ENCODE results near the gene FLII. TPM values are rescaled to one million over a fixed set of nuclear protein-coding genes. Genes with fewer than 3 reads are reported as not detected.

The FLII gene
- polyA plus RNA-seq, 1 of the 3 experiments (the other 2 are of a cell fraction): 244 TPM

DNA sequence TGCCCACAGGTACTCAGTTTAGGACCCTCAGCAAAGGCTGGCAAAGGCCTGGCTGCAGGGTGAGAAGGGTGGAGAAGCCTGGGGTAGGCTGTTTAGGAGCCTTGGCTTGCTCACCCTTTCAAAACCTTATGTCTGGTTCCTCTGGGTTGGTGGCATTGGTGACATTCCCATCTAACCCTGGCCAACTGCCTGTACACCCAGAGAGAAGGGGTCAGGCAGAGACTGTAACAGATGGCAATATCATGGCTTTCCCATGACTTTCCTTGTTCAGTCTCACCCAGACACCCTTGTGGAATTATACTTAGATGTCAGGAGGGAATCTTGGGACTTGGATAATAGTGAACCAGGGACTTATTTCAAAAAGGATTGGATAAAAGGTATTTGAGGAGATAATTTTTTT lies 51.6 kb downstream of the FLII start:
- DNase-seq: no peak
- Histone ChIP-seq H3K4me1 (ENCODE audit: control insufficient read depth in 1 of 2, insufficient read depth in 2 of 2, low read depth in 1 of 2, low read length in 1 of 2) (peaks cover 0 to 9% of the 10 kb centered on the region in 2 experiments; a peak in 1 of 4 replicates), H3K9me3 (no peaks in the 10 kb centered on the region), H4K20me1 (ENCODE audit: insufficient read depth) (peaks cover 42% of the 10 kb centered on the region), H3K4me3 (ENCODE audit: low read depth in 2 of 2, low read length in 1 of 2) (no peak overlapping the region), H3K9ac (no peak overlapping the region), H3K27ac (ENCODE audit: low read depth in 2 of 2, low read length in 1 of 2) (no peak overlapping the region), H3K4me2 (no peak overlapping the region), H3K36me3 (replicated peaks in 1 of 2; ENCODE audit: control insufficient read depth in 1 of 2, insufficient read depth in 2 of 2, low read length in 1 of 2) (peaks cover 20 to 45% of the 10 kb centered on the region in 2 experiments), H3K27me3 (ENCODE audit: insufficient read depth) (no peaks in the 10 kb centered on the region), H3K79me2 (ENCODE audit: insufficient read depth) (peaks cover 40% of the 10 kb centered on the region), H3K9me2 (no peaks in the 10 kb centered on the region), H3F3A (replicated peaks; ENCODE audit: insufficient read depth) (no peaks in the 10 kb centered on the region), H2AFZ (ENCODE audit: low read depth) (no peak overlapping the region)
- CTCF ChIA-PET: interaction anchor here (2.2 to 6.4 kb wide), 2 partner anchors 11 to 15 kb away, joined by 8 to 41 read pairs; no protein-coding TSS in a partner anchor
- no peak for TF ChIP-seq TCF12 (IDR thresholded peaks at IDR 0.05)
- TF ChIP-seq, protein P1, sequence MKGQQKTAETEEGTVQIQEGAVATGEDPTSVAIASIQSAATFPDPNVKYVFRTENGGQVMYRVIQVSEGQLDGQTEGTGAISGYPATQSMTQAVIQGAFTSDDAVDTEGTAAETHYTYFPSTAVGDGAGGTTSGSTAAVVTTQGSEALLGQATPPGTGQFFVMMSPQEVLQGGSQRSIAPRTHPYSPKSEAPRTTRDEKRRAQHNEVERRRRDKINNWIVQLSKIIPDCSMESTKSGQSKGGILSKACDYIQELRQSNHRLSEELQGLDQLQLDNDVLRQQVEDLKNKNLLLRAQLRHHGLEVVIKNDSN (IDR thresholded peaks at IDR 0.05; ENCODE audit: borderline replicate concordance, low read depth): no peak
- no peak for TF ChIP-seq SMC3 (IDR thresholded peaks at IDR 0.05; ENCODE audit: low read depth, low read length)
- TF ChIP-seq, protein P2, sequence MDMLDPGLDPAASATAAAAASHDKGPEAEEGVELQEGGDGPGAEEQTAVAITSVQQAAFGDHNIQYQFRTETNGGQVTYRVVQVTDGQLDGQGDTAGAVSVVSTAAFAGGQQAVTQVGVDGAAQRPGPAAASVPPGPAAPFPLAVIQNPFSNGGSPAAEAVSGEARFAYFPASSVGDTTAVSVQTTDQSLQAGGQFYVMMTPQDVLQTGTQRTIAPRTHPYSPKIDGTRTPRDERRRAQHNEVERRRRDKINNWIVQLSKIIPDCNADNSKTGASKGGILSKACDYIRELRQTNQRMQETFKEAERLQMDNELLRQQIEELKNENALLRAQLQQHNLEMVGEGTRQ (IDR thresholded peaks at IDR 0.05; ENCODE audit: borderline replicate concordance, low read depth, low read length): no peak
- no peak for TF ChIP-seq CHD2 (IDR thresholded peaks at IDR 0.05; ENCODE audit: low read length, partially characterized antibody)
- no peak for TF ChIP-seq RAD21 (IDR thresholded peaks at IDR 0.05; ENCODE audit: low read length)
- TF ChIP-seq ELF1 (IDR thresholded peaks at IDR 0.05): no peak
- TF ChIP-seq, protein P3, sequence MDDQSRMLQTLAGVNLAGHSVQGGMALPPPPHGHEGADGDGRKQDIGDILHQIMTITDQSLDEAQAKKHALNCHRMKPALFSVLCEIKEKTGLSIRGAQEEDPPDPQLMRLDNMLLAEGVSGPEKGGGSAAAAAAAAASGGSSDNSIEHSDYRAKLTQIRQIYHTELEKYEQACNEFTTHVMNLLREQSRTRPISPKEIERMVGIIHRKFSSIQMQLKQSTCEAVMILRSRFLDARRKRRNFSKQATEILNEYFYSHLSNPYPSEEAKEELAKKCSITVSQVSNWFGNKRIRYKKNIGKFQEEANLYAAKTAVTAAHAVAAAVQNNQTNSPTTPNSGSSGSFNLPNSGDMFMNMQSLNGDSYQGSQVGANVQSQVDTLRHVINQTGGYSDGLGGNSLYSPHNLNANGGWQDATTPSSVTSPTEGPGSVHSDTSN (IDR thresholded peaks at IDR 0.05): no peak
- no peak for TF ChIP-seq GABPA (IDR thresholded peaks at IDR 0.05; ENCODE audit: low read depth)
- no peak for TF ChIP-seq RXRA (IDR thresholded peaks at IDR 0.05; ENCODE audit: borderline replicate concordance, low read depth)
- TF ChIP-seq TAF1 (IDR thresholded peaks at IDR 0.05; ENCODE audit: borderline replicate concordance, low read depth, low read length): no peak
- no peak for TF ChIP-seq EZH2phosphoT487 (IDR thresholded peaks at IDR 0.05; ENCODE audit: borderline replicate concordance, low read depth)
- TF ChIP-seq GATA2 (CRISPR knock-in tag; IDR thresholded peaks at IDR 0.05): no peak
- no peak for TF ChIP-seq MXI1 (IDR thresholded peaks at IDR 0.05; ENCODE audit: low read depth, low read length)
- TF ChIP-seq MEF2A (IDR thresholded peaks at IDR 0.05; ENCODE audit: borderline replicate concordance, low read depth): no peak
- TF ChIP-seq FOXM1 (IDR thresholded peaks at IDR 0.05; ENCODE audit: low read depth): no peak
- POLR2A ChIA-PET: no interaction called here

DNA sequence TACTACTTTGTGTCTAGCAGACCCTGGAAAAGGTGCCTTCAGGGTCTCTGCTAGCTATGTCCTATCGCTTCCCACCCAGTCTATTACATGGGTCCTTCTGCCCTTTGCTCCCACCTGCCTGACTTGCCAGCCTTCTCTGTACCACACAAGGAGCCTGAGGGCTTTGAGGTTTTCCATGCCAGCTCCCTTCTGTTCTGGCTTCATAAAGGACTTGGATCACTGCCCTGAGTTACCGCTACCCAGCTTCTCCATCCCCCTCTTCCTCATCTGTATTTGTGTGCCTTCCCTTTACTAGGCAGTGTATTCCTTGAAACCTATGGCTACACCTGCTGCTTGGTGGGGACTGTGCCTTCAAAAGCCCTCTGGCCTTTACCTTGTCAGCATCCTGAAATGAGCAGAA lies 52.7 kb downstream of the FLII start:
- ChIA-PET POLR2A (no interaction called here), CTCF (interaction anchor here (1.3 to 6.4 kb wide), 3 partner anchors 12 to 63 kb away, joined by 4 to 41 read pairs (median 8); no protein-coding TSS in a partner anchor)
- H4K20me1 ChIP-seq (ENCODE audit: insufficient read depth): peaks cover 48% of the 10 kb centered on the region
- H3K4me3 ChIP-seq (ENCODE audit: low read depth in 2 of 2, low read length in 1 of 2): no peak overlapping the region
- H3K27me3 ChIP-seq (ENCODE audit: insufficient read depth): no peaks in the 10 kb centered on the region
- no peaks in the 10 kb centered on the region for H3K9me3 ChIP-seq
- 92% methylated on average over 2 of the region's 2 CpGs for WGBS (ENCODE audit: low lambda C conversion rate)
- H3K9ac ChIP-seq: no peak overlapping the region
- H3K4me2 ChIP-seq: no peak overlapping the region
- no peak overlapping the region for H2AFZ ChIP-seq (ENCODE audit: low read depth)
- no peak for TF ChIP-seq TAF1 (IDR thresholded peaks at IDR 0.05; ENCODE audit: borderline replicate concordance, low read depth, low read length)
- no peak for TF ChIP-seq RAD21 (IDR thresholded peaks at IDR 0.05; ENCODE audit: low read length)
- TF ChIP-seq, protein P4, sequence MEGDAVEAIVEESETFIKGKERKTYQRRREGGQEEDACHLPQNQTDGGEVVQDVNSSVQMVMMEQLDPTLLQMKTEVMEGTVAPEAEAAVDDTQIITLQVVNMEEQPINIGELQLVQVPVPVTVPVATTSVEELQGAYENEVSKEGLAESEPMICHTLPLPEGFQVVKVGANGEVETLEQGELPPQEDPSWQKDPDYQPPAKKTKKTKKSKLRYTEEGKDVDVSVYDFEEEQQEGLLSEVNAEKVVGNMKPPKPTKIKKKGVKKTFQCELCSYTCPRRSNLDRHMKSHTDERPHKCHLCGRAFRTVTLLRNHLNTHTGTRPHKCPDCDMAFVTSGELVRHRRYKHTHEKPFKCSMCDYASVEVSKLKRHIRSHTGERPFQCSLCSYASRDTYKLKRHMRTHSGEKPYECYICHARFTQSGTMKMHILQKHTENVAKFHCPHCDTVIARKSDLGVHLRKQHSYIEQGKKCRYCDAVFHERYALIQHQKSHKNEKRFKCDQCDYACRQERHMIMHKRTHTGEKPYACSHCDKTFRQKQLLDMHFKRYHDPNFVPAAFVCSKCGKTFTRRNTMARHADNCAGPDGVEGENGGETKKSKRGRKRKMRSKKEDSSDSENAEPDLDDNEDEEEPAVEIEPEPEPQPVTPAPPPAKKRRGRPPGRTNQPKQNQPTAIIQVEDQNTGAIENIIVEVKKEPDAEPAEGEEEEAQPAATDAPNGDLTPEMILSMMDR (IDR thresholded peaks at IDR 0.05): no peak
- no peak for TF ChIP-seq YY1 (IDR thresholded peaks at IDR 0.05; ENCODE audit: low read depth)
- TF ChIP-seq GABPA (IDR thresholded peaks at IDR 0.05; ENCODE audit: low read depth): no peak
- no peak for TF ChIP-seq ELF1 (IDR thresholded peaks at IDR 0.05)
- TF ChIP-seq RXRA (IDR thresholded peaks at IDR 0.05; ENCODE audit: borderline replicate concordance, low read depth): no peak
- no peak for TF ChIP-seq POLR2AphosphoS5 (IDR thresholded peaks at IDR 0.05; ENCODE audit: low read depth, low read length)
- TF ChIP-seq MEF2A (IDR thresholded peaks at IDR 0.05; ENCODE audit: borderline replicate concordance, low read depth): no peak
- TF ChIP-seq EZH2phosphoT487 (IDR thresholded peaks at IDR 0.05; ENCODE audit: borderline replicate concordance, low read depth): no peak
- TF ChIP-seq, protein P1 (IDR thresholded peaks at IDR 0.05; ENCODE audit: borderline replicate concordance, low read depth): no peak
- no peak for TF ChIP-seq SMC3 (IDR thresholded peaks at IDR 0.05; ENCODE audit: low read depth, low read length)
- TF ChIP-seq, protein P3 (IDR thresholded peaks at IDR 0.05): no peak
- TF ChIP-seq NRF1 (IDR thresholded peaks at IDR 0.05; ENCODE audit: low read depth, low read length): no peak
- H3K27ac ChIP-seq (ENCODE audit: low read depth in 2 of 2, low read length in 1 of 2): no peak overlapping the region; a peak in 1 of 4 replicates
- no peak for DNase-seq
- no peaks in the 10 kb centered on the region for H3F3A ChIP-seq (replicated peaks; ENCODE audit: insufficient read depth)
- no peaks in the 10 kb centered on the region for H3K9me2 ChIP-seq
- H3K36me3 ChIP-seq (replicated peaks in 1 of 2; ENCODE audit: control insufficient read depth in 1 of 2, insufficient read depth in 2 of 2, low read length in 1 of 2): peaks cover 19 to 44% of the 10 kb centered on the region in 2 experiments
- H3K4me1 ChIP-seq (ENCODE audit: control insufficient read depth in 1 of 2, insufficient read depth in 2 of 2, low read depth in 1 of 2, low read length in 1 of 2): peaks cover 0 to 9% of the 10 kb centered on the region in 2 experiments; a peak in 1 of 4 replicates
- peaks cover 51% of the 10 kb centered on the region for H3K79me2 ChIP-seq (ENCODE audit: insufficient read depth)

All from SK-N-SH (cell line).